Ishikawa (cell line): ENCODE data around the gene ADCY5.

Experiments
- CEBPB ChIP-seq: IDR thresholded peaks from 2 replicates; pipeline ENCODE4 v1.6.1; 2012
- EGR1 ChIP-seq: IDR thresholded peaks from 2 replicates; pipeline ENCODE4 v1.6.1; 2012
- EP300 ChIP-seq: IDR thresholded peaks from 2 replicates; pipeline ENCODE4 v1.6.1; 2012; ENCODE audit warnings: borderline replicate concordance
- FOXM1 ChIP-seq: IDR thresholded peaks from 2 replicates; pipeline ENCODE4 v1.6.1; 2012; ENCODE audit warnings: low read depth, borderline replicate concordance
- MAX ChIP-seq: IDR thresholded peaks from 2 replicates; pipeline ENCODE4 v1.6.1; 2012
- NFIC ChIP-seq: IDR thresholded peaks from 2 replicates; pipeline ENCODE4 v1.6.1; 2012
- TAF1 ChIP-seq: IDR thresholded peaks from 2 replicates; pipeline ENCODE4 v1.6.1; 2012; ENCODE audit warnings: low read depth, mild to moderate bottlenecking
- TCF12 ChIP-seq: IDR thresholded peaks from 2 replicates; pipeline ENCODE4 v1.6.1; 2012; ENCODE audit warnings: low read depth
- YY1 ChIP-seq: IDR thresholded peaks from 2 replicates; pipeline ENCODE4 v1.6.1; 2012; ENCODE audit warnings: low read depth
- ZBTB7A ChIP-seq: IDR thresholded peaks from 2 replicates; pipeline ENCODE4 v1.6.1; 2012; ENCODE audit warnings: low read depth
- TF ChIP-seq, protein P1 (sequence below): IDR thresholded peaks from 2 replicates; pipeline ENCODE4 v1.6.1; 2012; ENCODE audit warnings: low read depth, mild to moderate bottlenecking

DNA sequence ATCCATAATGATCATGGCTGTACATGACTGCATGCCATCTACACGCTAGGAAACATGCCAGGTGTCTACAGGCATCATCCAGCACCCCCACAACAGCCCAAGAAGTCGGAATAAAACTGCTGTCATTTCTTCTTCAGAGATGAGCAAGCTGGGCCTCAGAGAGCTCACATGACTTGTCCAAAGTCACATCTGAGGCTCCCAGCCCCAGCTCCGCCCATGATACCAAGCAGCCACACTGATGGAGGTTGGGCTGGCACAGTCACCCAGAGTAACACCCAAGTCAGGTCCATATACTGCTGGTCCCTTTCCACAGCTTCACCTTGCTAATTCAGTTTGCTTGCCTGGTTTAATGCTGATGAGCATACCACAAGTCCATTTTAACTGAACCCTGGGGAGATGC, 130.5 kb downstream of the ADCY5 start:
- TF ChIP-seq TAF1 (no peak), ZBTB7A (no peak), MAX (no peak), YY1 (no peak), NFIC (no peak), CEBPB (no peak), EP300 (no peak), FOXM1 (no peak), EGR1 (no peak), TCF12 (no peak)
- TF ChIP-seq, protein P1, sequence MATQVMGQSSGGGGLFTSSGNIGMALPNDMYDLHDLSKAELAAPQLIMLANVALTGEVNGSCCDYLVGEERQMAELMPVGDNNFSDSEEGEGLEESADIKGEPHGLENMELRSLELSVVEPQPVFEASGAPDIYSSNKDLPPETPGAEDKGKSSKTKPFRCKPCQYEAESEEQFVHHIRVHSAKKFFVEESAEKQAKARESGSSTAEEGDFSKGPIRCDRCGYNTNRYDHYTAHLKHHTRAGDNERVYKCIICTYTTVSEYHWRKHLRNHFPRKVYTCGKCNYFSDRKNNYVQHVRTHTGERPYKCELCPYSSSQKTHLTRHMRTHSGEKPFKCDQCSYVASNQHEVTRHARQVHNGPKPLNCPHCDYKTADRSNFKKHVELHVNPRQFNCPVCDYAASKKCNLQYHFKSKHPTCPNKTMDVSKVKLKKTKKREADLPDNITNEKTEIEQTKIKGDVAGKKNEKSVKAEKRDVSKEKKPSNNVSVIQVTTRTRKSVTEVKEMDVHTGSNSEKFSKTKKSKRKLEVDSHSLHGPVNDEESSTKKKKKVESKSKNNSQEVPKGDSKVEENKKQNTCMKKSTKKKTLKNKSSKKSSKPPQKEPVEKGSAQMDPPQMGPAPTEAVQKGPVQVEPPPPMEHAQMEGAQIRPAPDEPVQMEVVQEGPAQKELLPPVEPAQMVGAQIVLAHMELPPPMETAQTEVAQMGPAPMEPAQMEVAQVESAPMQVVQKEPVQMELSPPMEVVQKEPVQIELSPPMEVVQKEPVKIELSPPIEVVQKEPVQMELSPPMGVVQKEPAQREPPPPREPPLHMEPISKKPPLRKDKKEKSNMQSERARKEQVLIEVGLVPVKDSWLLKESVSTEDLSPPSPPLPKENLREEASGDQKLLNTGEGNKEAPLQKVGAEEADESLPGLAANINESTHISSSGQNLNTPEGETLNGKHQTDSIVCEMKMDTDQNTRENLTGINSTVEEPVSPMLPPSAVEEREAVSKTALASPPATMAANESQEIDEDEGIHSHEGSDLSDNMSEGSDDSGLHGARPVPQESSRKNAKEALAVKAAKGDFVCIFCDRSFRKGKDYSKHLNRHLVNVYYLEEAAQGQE, result no peak
